Ishikawa (cell line): Measurements from ENCODE around the gene YRDC.

Experiments
- CEBPB ChIP-seq: IDR thresholded peaks from 2 replicates; pipeline ENCODE4 v1.6.1; 2012
- EP300 ChIP-seq: IDR thresholded peaks from 2 replicates; pipeline ENCODE4 v1.6.1; 2012; ENCODE audit warnings: borderline replicate concordance
- FOXM1 ChIP-seq: IDR thresholded peaks from 2 replicates; pipeline ENCODE4 v1.6.1; 2012; ENCODE audit warnings: low read depth, borderline replicate concordance
- MAX ChIP-seq: IDR thresholded peaks from 2 replicates; pipeline ENCODE4 v1.6.1; 2012
- RAD21 ChIP-seq: IDR thresholded peaks from 2 replicates; pipeline ENCODE4 v1.6.1; 2012; ENCODE audit warnings: low read depth
- REST ChIP-seq: IDR thresholded peaks from 2 replicates; pipeline ENCODE4 v1.6.1; 2012; ENCODE audit warnings: low read depth, mild to moderate bottlenecking
- TAF1 ChIP-seq: IDR thresholded peaks from 2 replicates; pipeline ENCODE4 v1.6.1; 2012; ENCODE audit warnings: low read depth, mild to moderate bottlenecking

DNA sequence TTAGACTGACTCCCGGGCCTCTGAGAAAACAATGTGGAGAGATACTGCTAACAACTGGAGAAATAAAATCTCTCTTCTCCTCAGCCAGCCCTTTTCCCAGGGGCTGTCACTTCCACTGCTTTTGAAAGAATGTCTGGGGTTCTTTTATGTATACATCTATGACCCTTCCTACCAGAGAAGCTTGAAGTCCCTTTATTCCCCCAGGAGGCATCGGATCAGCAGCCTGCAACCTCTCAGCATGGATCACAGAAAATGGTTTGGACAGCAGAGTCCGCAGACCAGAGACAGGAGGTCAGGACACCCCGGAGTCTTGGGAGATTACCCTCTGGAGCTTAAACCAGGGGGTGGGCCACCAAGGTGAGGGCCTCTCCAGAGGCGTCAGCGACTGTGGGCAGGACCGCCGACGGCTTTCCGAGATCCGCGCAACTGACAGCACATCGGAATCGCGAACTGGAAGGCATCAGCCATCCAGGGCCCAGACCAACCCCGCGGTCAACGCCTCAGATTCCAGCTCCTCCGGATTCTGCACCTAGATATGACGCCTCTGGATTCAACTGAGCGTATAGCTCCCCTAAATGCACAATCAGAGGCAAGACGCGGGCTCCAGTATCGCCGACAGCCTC lies 44.1 kb downstream of the YRDC start:
- no peak for TF ChIP-seq MAX
- no peak for TF ChIP-seq CEBPB
- no peak for TF ChIP-seq RAD21
- no peak for TF ChIP-seq EP300
- no peak for TF ChIP-seq FOXM1
- no peak for TF ChIP-seq TAF1
- TF ChIP-seq REST, result no peak
